ENCODE results near the gene LEKR1.
"Not testable (repeated sequence)": the region's sequence is repeated elsewhere in the genome, so short reads cannot be mapped to it uniquely, and the experiment has no call there.

The LEKR1 gene

GRCh38 chr3:156888576-156888975 is 62.4 kb downstream of the LEKR1 start:
- Mint-ChIP-seq H3K4me1 (ENCODE audit: low read depth) (no peaks in the 10 kb centered on the region), H3K4me3 (no peak overlapping the region), H3K36me3 (ENCODE audit: low read depth) (peaks cover 2% of the 10 kb centered on the region), H3K27me3 (no peaks in the 10 kb centered on the region), H3K27ac (no peak overlapping the region), H3K9me3 (peaks cover 20% of the 10 kb centered on the region)
- DNase-seq = no peak

GRCh38 chr3:156892701-156893100 is 66.5 kb downstream of the LEKR1 start:
- Mint-ChIP-seq H3K4me3 (no peak overlapping the region), H3K27ac (no peak overlapping the region), H3K36me3 (ENCODE audit: low read depth) (no peaks in the 10 kb centered on the region), H3K27me3 (no peaks in the 10 kb centered on the region), H3K4me1 (ENCODE audit: low read depth) (no peaks in the 10 kb centered on the region), H3K9me3 (peaks cover 7% of the 10 kb centered on the region)
- DNase-seq = no peak

GRCh38 chr3:156895374-156895773 is 69.2 kb downstream of the LEKR1 start:
- not testable (repeated sequence) for H3K4me1 Mint-ChIP-seq (ENCODE audit: low read depth); H3K36me3 Mint-ChIP-seq (ENCODE audit: low read depth); H3K4me3 Mint-ChIP-seq; H3K9me3 Mint-ChIP-seq; H3K27me3 Mint-ChIP-seq; DNase-seq; H3K27ac Mint-ChIP-seq

GRCh38 chr3:156897851-156898250 is 71.7 kb downstream of the LEKR1 start:
- H3K9me3 Mint-ChIP-seq; H3K27ac Mint-ChIP-seq; DNase-seq; H3K36me3 Mint-ChIP-seq (ENCODE audit: low read depth); H3K4me3 Mint-ChIP-seq; H3K27me3 Mint-ChIP-seq; H3K4me1 Mint-ChIP-seq (ENCODE audit: low read depth): not testable (repeated sequence)

- Mint-ChIP-seq H3K9me3 (peaks cover 5% of the 10 kb centered on the region), H3K27ac (no peak overlapping the region), H3K36me3 (ENCODE audit: low read depth) (no peaks in the 10 kb centered on the region), H3K4me3 (no peak overlapping the region), H3K27me3 (no peaks in the 10 kb centered on the region), H3K4me1 (ENCODE audit: low read depth) (no peaks in the 10 kb centered on the region)
- DNase-seq = no peak
Observed at GRCh38 chr3:156898296-156898880, 72.2 kb downstream of the LEKR1 start.

- H3K27me3 Mint-ChIP-seq = no peaks in the 10 kb centered on the region
- H3K4me3 Mint-ChIP-seq = no peak overlapping the region
- H3K9me3 Mint-ChIP-seq = no peaks in the 10 kb centered on the region
- no peaks in the 10 kb centered on the region for H3K4me1 Mint-ChIP-seq (ENCODE audit: low read depth)
- DNase-seq = no peak
- H3K36me3 Mint-ChIP-seq (ENCODE audit: low read depth) = no peaks in the 10 kb centered on the region
- no peak overlapping the region for H3K27ac Mint-ChIP-seq
Observed at GRCh38 chr3:156899951-156900350, 73.8 kb downstream of the LEKR1 start.

GRCh38 chr3:156902916-156903315 is 76.8 kb downstream of the LEKR1 start:
- H3K27ac Mint-ChIP-seq = no peak overlapping the region
- H3K4me3 Mint-ChIP-seq = no peak overlapping the region
- H3K36me3 Mint-ChIP-seq (ENCODE audit: low read depth) = no peaks in the 10 kb centered on the region
- H3K27me3 Mint-ChIP-seq = no peaks in the 10 kb centered on the region
- no peak for DNase-seq
- H3K9me3 Mint-ChIP-seq = no peaks in the 10 kb centered on the region
- H3K4me1 Mint-ChIP-seq (ENCODE audit: low read depth) = no peaks in the 10 kb centered on the region

GRCh38 chr3:156906275-156906674 is 80.1 kb downstream of the LEKR1 start:
- Mint-ChIP-seq H3K27ac (no peak overlapping the region), H3K9me3 (no peaks in the 10 kb centered on the region), H3K4me3 (no peak overlapping the region), H3K27me3 (no peaks in the 10 kb centered on the region), H3K4me1 (ENCODE audit: low read depth) (no peaks in the 10 kb centered on the region), H3K36me3 (ENCODE audit: low read depth) (no peaks in the 10 kb centered on the region)
- DNase-seq = no peak

- no peaks in the 10 kb centered on the region for H3K9me3 Mint-ChIP-seq
- H3K36me3 Mint-ChIP-seq (ENCODE audit: low read depth) = no peaks in the 10 kb centered on the region
- no peak overlapping the region for H3K4me3 Mint-ChIP-seq
- H3K27me3 Mint-ChIP-seq = no peaks in the 10 kb centered on the region
- H3K4me1 Mint-ChIP-seq (ENCODE audit: low read depth) = no peaks in the 10 kb centered on the region
- H3K27ac Mint-ChIP-seq = no peak overlapping the region
- DNase-seq = no peak
Observed at GRCh38 chr3:156908398-156908797, 82.2 kb downstream of the LEKR1 start.

- H3K27ac Mint-ChIP-seq = no peak overlapping the region
- peaks cover 2% of the 10 kb centered on the region for H3K9me3 Mint-ChIP-seq
- no peaks in the 10 kb centered on the region for H3K4me1 Mint-ChIP-seq (ENCODE audit: low read depth)
- DNase-seq = no peak
- H3K4me3 Mint-ChIP-seq = no peak overlapping the region
- no peaks in the 10 kb centered on the region for H3K27me3 Mint-ChIP-seq
- H3K36me3 Mint-ChIP-seq (ENCODE audit: low read depth) = no peaks in the 10 kb centered on the region
Observed at GRCh38 chr3:156910022-156910421, 83.9 kb downstream of the LEKR1 start.

- not testable (repeated sequence) for H3K4me1 Mint-ChIP-seq (ENCODE audit: low read depth)
Observed at GRCh38 chr3:156910831-156911230, 84.7 kb downstream of the LEKR1 start.

GRCh38 chr3:156914300-156914699 is 88.1 kb downstream of the LEKR1 start:
- H3K36me3 Mint-ChIP-seq (ENCODE audit: low read depth); H3K27me3 Mint-ChIP-seq; H3K4me3 Mint-ChIP-seq; DNase-seq; H3K4me1 Mint-ChIP-seq (ENCODE audit: low read depth); H3K9me3 Mint-ChIP-seq; H3K27ac Mint-ChIP-seq: not testable (repeated sequence)

More at GRCh38 chr3:156910831-156911230, 84.7 kb downstream of the LEKR1 start:
- not testable (repeated sequence) for H3K27me3 Mint-ChIP-seq; DNase-seq; H3K4me3 Mint-ChIP-seq; H3K36me3 Mint-ChIP-seq (ENCODE audit: low read depth); H3K9me3 Mint-ChIP-seq; H3K27ac Mint-ChIP-seq

GRCh38 chr3:156915372-156915771 is 89.2 kb downstream of the LEKR1 start:
- H3K27me3 Mint-ChIP-seq = no peaks in the 10 kb centered on the region
- H3K9me3 Mint-ChIP-seq = peaks cover 2% of the 10 kb centered on the region
- no peak overlapping the region for H3K27ac Mint-ChIP-seq
- H3K4me1 Mint-ChIP-seq (ENCODE audit: low read depth) = no peaks in the 10 kb centered on the region
- no peak for DNase-seq
- no peaks in the 10 kb centered on the region for H3K36me3 Mint-ChIP-seq (ENCODE audit: low read depth)
- no peak overlapping the region for H3K4me3 Mint-ChIP-seq

GRCh38 chr3:156918746-156919145 is 92.6 kb downstream of the LEKR1 start:
- no peak overlapping the region for H3K27ac Mint-ChIP-seq
- peaks cover 2% of the 10 kb centered on the region for H3K9me3 Mint-ChIP-seq
- no peak overlapping the region for H3K4me3 Mint-ChIP-seq

GRCh38 chr3:156919818-156920217 is 93.7 kb downstream of the LEKR1 start:
- no peak overlapping the region for H3K27ac Mint-ChIP-seq
- no peaks in the 10 kb centered on the region for H3K36me3 Mint-ChIP-seq (ENCODE audit: low read depth)
- H3K4me3 Mint-ChIP-seq = no peak overlapping the region
- H3K27me3 Mint-ChIP-seq = no peaks in the 10 kb centered on the region
- H3K4me1 Mint-ChIP-seq (ENCODE audit: low read depth) = no peaks in the 10 kb centered on the region
- DNase-seq = no peak
- peaks cover 5% of the 10 kb centered on the region for H3K9me3 Mint-ChIP-seq

More at GRCh38 chr3:156918746-156919145, 92.6 kb downstream of the LEKR1 start:
- H3K4me1 Mint-ChIP-seq (ENCODE audit: low read depth) = no peaks in the 10 kb centered on the region
- no peaks in the 10 kb centered on the region for H3K36me3 Mint-ChIP-seq (ENCODE audit: low read depth)
- H3K27me3 Mint-ChIP-seq = no peaks in the 10 kb centered on the region
- DNase-seq = no peak

GRCh38 chr3:156920399-156920798 is 94.2 kb downstream of the LEKR1 start:
- Mint-ChIP-seq H3K27me3 (no peaks in the 10 kb centered on the region), H3K4me3 (no peak overlapping the region), H3K4me1 (ENCODE audit: low read depth) (no peaks in the 10 kb centered on the region), H3K27ac (no peak overlapping the region), H3K36me3 (ENCODE audit: low read depth) (no peaks in the 10 kb centered on the region), H3K9me3 (peaks cover 5% of the 10 kb centered on the region)
- no peak for DNase-seq

Data from activated T-cell treated with anti-CD3 and anti-CD28 coated beads, Interleukin-2, amount 50 U/mL, for 24 hours (primary cell).